Tibial nerve (tissue), 4 donors: Measurements from ENCODE around the gene NARS2.

ENCODE experiments used
- EP300 ChIP-seq, 2 donors: sonication (generic); formaldehyde crosslinking; IDR thresholded peaks; one replicate each; pipeline ENCODE4 v1.6.1; 2017; ENCODE audit warnings: antibody characterized with exemption in 2 of 2, mild to moderate bottlenecking in 1 of 2
- TF ChIP-seq, protein P1 (sequence below), 5 experiments: fragments of 200-600 bp in 3 of 5; fragments of 450-650 bp in 2 of 5; sonication (generic) in 3 of 5; IDR thresholded peaks; one replicate each; pipeline ENCODE4 v1.5.1; 2016 to 2019; ENCODE audit warnings: antibody characterized with exemption in 5 of 5, mild to moderate bottlenecking in 3 of 5, moderate library complexity in 2 of 5

DNA sequence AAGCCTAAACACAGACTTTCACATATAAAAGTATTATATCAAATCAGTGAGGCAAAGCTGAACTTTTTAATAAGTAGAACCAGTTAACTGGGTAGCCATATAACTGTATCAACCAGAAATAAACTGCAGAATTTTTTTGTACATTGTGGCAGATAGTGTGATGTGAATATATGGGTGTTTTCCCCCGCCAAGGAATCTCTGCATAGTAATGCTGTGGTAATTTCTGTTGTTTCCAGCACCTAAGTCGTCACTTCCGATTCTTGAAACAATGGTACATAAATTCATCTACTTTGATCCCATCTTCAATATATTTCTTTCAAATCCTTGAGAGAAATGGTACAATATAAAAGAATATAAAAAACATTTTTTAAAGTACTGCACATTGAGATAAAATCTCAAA lies 39.6 kb downstream of the NARS2 start:
- TF ChIP-seq, protein P1, sequence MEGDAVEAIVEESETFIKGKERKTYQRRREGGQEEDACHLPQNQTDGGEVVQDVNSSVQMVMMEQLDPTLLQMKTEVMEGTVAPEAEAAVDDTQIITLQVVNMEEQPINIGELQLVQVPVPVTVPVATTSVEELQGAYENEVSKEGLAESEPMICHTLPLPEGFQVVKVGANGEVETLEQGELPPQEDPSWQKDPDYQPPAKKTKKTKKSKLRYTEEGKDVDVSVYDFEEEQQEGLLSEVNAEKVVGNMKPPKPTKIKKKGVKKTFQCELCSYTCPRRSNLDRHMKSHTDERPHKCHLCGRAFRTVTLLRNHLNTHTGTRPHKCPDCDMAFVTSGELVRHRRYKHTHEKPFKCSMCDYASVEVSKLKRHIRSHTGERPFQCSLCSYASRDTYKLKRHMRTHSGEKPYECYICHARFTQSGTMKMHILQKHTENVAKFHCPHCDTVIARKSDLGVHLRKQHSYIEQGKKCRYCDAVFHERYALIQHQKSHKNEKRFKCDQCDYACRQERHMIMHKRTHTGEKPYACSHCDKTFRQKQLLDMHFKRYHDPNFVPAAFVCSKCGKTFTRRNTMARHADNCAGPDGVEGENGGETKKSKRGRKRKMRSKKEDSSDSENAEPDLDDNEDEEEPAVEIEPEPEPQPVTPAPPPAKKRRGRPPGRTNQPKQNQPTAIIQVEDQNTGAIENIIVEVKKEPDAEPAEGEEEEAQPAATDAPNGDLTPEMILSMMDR (IDR thresholded peaks at IDR 0.05): no peak
- TF ChIP-seq EP300 (IDR thresholded peaks at IDR 0.05): no peak
